HG03521 (cell line): ENCODE results near the gene B3GNT5.

Experiments used
- ATAC-seq: cut with Tn5 transposase; IDR thresholded peaks from one replicate; pipeline ENCODE4 v1.9.1; 2021; ENCODE audit warnings: mild to moderate bottlenecking, moderate library complexity; ENCODE audit not compliant: unreplicated experiment

Gene B3GNT5

GRCh38 chr3:183317886-183318865, 65.1 kb downstream of the B3GNT5 start:
- ATAC-seq = no peak

GRCh38 chr3:183318877-183319276, 65.8 kb downstream of the B3GNT5 start:
- ATAC-seq = no peak

- ATAC-seq = no peak
Measured at GRCh38 chr3:183319371-183319770, 66.3 kb downstream of the B3GNT5 start.
